ENCODE measurements around the gene FPR2. TPM values are rescaled to one million over a fixed set of nuclear protein-coding genes. Genes with fewer than 3 reads are reported as not detected.
A peak's percentile ranks its signal among the peaks of the same experiment; 100 is the strongest.

Gene FPR2
- total and polyA plus RNA-seq, 4 donors = 0.79 to 234 (median 28.8) TPM

- peaks cover 8 to 53% (median 31%) of the 10 kb centered on the region in 3 donors for H3K27me3 ChIP-seq (ENCODE audit: control insufficient read depth in 3 of 3, insufficient read depth in 3 of 3, low read length in 2 of 3)
- no peak for TF ChIP-seq CTCF (IDR thresholded peaks at IDR 0.05; ENCODE audit: control extremely low read depth, extremely low read depth)
- WGBS, 2 donors = 86 to 92% methylated on average over 11 of the region's 11 CpGs
Observed at GRCh38 chr19:51716925-51717324, 44.1 kb upstream of the FPR2 start.

GRCh38 chr19:51719251-51719988, 41.6 kb upstream of the FPR2 start:
- H3K9me3 ChIP-seq (ENCODE audit: control insufficient read depth in 4 of 4, insufficient read depth in 3 of 4, low read length in 3 of 4) = peaks cover 0 to 8% (median 0%) of the 10 kb centered on the region in 4 donors
- H3K36me3 ChIP-seq (ENCODE audit: control insufficient read depth in 4 of 4, insufficient read depth in 4 of 4, low read length in 4 of 4) = no peaks in the 10 kb centered on the region
- no peak overlapping the region for H3K9ac ChIP-seq (ENCODE audit: insufficient read depth in 1 of 2, low read length in 2 of 2)
- ATAC-seq (ENCODE audit: insufficient read depth, low FRiP score) = peak; percentile 5
- no peak for DNase-seq
- H3K4me3 ChIP-seq = no peak overlapping the region
- no peak for TF ChIP-seq CTCF (IDR thresholded peaks at IDR 0.05; ENCODE audit: control extremely low read depth, extremely low read depth)
- peaks cover 0 to 7% (median 0%) of the 10 kb centered on the region in 5 donors for H3K4me1 ChIP-seq (ENCODE audit: control insufficient read depth in 5 of 5, insufficient read depth in 5 of 5, low read length in 5 of 5)
- WGBS, 2 donors = 4 to 5% methylated on average over 62 to 83 of the region's 83 CpGs
- no peak overlapping the region for H3K27ac ChIP-seq (ENCODE audit: low read depth in 1 of 2, low read length in 1 of 2)
- H3K27me3 ChIP-seq (ENCODE audit: control insufficient read depth in 3 of 3, insufficient read depth in 3 of 3, low read length in 2 of 3) = peaks cover 8 to 75% (median 49%) of the 10 kb centered on the region in 3 donors

More at GRCh38 chr19:51716925-51717324, 44.1 kb upstream of the FPR2 start:
- Histone ChIP-seq H3K4me1 (ENCODE audit: control insufficient read depth in 5 of 5, insufficient read depth in 5 of 5, low read length in 5 of 5) (peaks cover 0 to 7% (median 0%) of the 10 kb centered on the region in 5 donors), H3K9ac (ENCODE audit: insufficient read depth in 1 of 2, low read length in 2 of 2) (no peak overlapping the region), H3K4me3 (no peak overlapping the region), H3K36me3 (ENCODE audit: control insufficient read depth in 4 of 4, insufficient read depth in 4 of 4, low read length in 4 of 4) (no peaks in the 10 kb centered on the region), H3K27ac (ENCODE audit: low read depth in 1 of 2, low read length in 1 of 2) (no peak overlapping the region), H3K9me3 (ENCODE audit: control insufficient read depth in 4 of 4, insufficient read depth in 3 of 4, low read length in 3 of 4) (peaks cover 0 to 8% (median 0%) of the 10 kb centered on the region in 4 donors)
- ATAC-seq (ENCODE audit: insufficient read depth, low FRiP score) = no peak
- DNase-seq = no peak

GRCh38 chr19:51721905-51722304, 39.1 kb upstream of the FPR2 start:
- Histone ChIP-seq H3K27me3 (ENCODE audit: control insufficient read depth in 3 of 3, insufficient read depth in 3 of 3, low read length in 2 of 3) (peaks cover 8 to 74% (median 60%) of the 10 kb centered on the region in 3 donors), H3K9me3 (ENCODE audit: control insufficient read depth in 4 of 4, insufficient read depth in 3 of 4, low read length in 3 of 4) (peaks cover 0 to 8% (median 0%) of the 10 kb centered on the region in 4 donors), H3K9ac (ENCODE audit: insufficient read depth in 1 of 2, low read length in 2 of 2) (no peak overlapping the region), H3K27ac (ENCODE audit: low read depth in 1 of 2, low read length in 1 of 2) (no peak overlapping the region), H3K36me3 (ENCODE audit: control insufficient read depth in 4 of 4, insufficient read depth in 4 of 4, low read length in 4 of 4) (no peaks in the 10 kb centered on the region), H3K4me3 (no peak overlapping the region), H3K4me1 (ENCODE audit: control insufficient read depth in 5 of 5, insufficient read depth in 5 of 5, low read length in 5 of 5) (peaks cover 0 to 7% (median 0%) of the 10 kb centered on the region in 5 donors)
- 76 to 80% methylated on average over 7 of the region's 7 CpGs for WGBS, 2 donors
- ATAC-seq (ENCODE audit: insufficient read depth, low FRiP score) (no peak), DNase-seq (no peak)
- no peak for TF ChIP-seq CTCF (IDR thresholded peaks at IDR 0.05; ENCODE audit: control extremely low read depth, extremely low read depth)
